H1 (cell line): ENCODE results near the gene C6orf136.

Experiments used
- CHD1 ChIP-seq: IDR thresholded peaks from 2 replicates; pipeline ENCODE4 v1.6.1; 2012; ENCODE audit warnings: low read depth, low read length, improper control_type of control experiment
- CTCF ChIP-seq, 3 experiments: IDR thresholded peaks; 1 replicate in 2 of 3; 2 replicates in 1 of 3; pipeline versions ENCODE4 v1.5.1 to v1.6.1; 2011; ENCODE audit warnings: low read length in 3 of 3, mild to moderate bottlenecking in 3 of 3, inconsistent platforms in 2 of 3, low read depth in 1 of 3, moderate library complexity in 1 of 3; ENCODE audit not compliant: insufficient read depth in 1 of 3; ENCODE audit errors: control extremely low read depth in 1 of 3
- EP300 ChIP-seq, 2 experiments: IDR thresholded peaks; 1 replicate in 1 of 2; 2 replicates in 1 of 2; pipeline ENCODE4 v1.6.1; 2011 to 2012; ENCODE audit warnings: low read depth in 2 of 2, low read length in 2 of 2, mild to moderate bottlenecking in 2 of 2, borderline replicate concordance in 1 of 2, inconsistent platforms in 1 of 2, moderate library complexity in 1 of 2
- EZH2 ChIP-seq: fragments of 200-600 bp; sonication (generic); IDR thresholded peaks from 2 replicates; pipeline ENCODE4 v1.7.1; 2012; ENCODE audit warnings: low read depth, mild to moderate bottlenecking, moderate library complexity, low read length, inconsistent platforms; ENCODE audit not compliant: severe bottlenecking
- MAFK ChIP-seq: IDR thresholded peaks from 2 replicates; pipeline ENCODE4 v1.6.1; 2012; ENCODE audit warnings: low read depth, mild to moderate bottlenecking, improper control_type of control experiment, low read length
- POLR2A ChIP-seq, 2 experiments: IDR thresholded peaks; 1 replicate in 1 of 2; 2 replicates in 1 of 2; pipeline ENCODE4 v1.6.1; 2011; ENCODE audit warnings: low read depth in 2 of 2, low read length in 2 of 2, mild to moderate bottlenecking in 2 of 2; ENCODE audit errors: control extremely low read depth in 1 of 2
- RAD21 ChIP-seq, 2 experiments: IDR thresholded peaks in 1 of 2; conservative IDR thresholded peaks in 1 of 2; 2 replicates each; pipeline ENCODE4 v1.6.1; 2011; ENCODE audit warnings: low read depth in 2 of 2, low read length in 2 of 2, improper control_type of control experiment in 1 of 2, inconsistent platforms in 1 of 2, mild to moderate bottlenecking in 1 of 2, moderate library complexity in 1 of 2
- RBBP5 ChIP-seq: IDR thresholded peaks from 2 replicates; pipeline ENCODE4 v1.7.1; 2012; ENCODE audit warnings: low read depth, mild to moderate bottlenecking, inconsistent platforms, low read length, moderate library complexity, borderline replicate concordance
- SP4 ChIP-seq: IDR thresholded peaks from 2 replicates; pipeline ENCODE4 v1.6.1; 2012; ENCODE audit warnings: low read length, inconsistent platforms
- ZNF274 ChIP-seq: IDR thresholded peaks from 2 replicates; pipeline ENCODE4 v1.7.0; 2012; ENCODE audit warnings: low read length, borderline replicate concordance; ENCODE audit errors: extremely low read depth

GRCh38 chr6:30651143-30651542 lies 4.2 kb downstream of the C6orf136 start:
- TF ChIP-seq SP4, result no peak
- TF ChIP-seq CHD1, result no peak
- no peak for TF ChIP-seq CTCF (IDR thresholded peaks at IDR 0.05; ENCODE audit: control extremely low read depth in 1 of 3, insufficient read depth in 1 of 3, low read depth in 1 of 3, low read length in 3 of 3)
- no peak for TF ChIP-seq EZH2
- TF ChIP-seq RAD21 (IDR thresholded peaks at IDR 0.05 in 1 of 2, conservative IDR thresholded peaks at IDR 0.05 in 1 of 2; ENCODE audit: low read depth in 2 of 2, low read length in 2 of 2), result no peak
- no peak for TF ChIP-seq POLR2A (IDR thresholded peaks at IDR 0.05; ENCODE audit: control extremely low read depth in 1 of 2, low read depth in 2 of 2, low read length in 2 of 2)
- TF ChIP-seq EP300 (IDR thresholded peaks at IDR 0.05; ENCODE audit: borderline replicate concordance in 1 of 2, low read depth in 2 of 2, low read length in 2 of 2), result no peak
- TF ChIP-seq MAFK, result no peak
- no peak for TF ChIP-seq ZNF274
- no peak for TF ChIP-seq RBBP5
